HepG2 (cell line): ENCODE results near the gene DDX31. TPM values are rescaled to one million over a fixed set of nuclear protein-coding genes. Genes with fewer than 3 reads are reported as not detected.

Experiments used
- ATAC-seq: fragments of 200-7000 bp; cut with Tn5 transposase; 3 replicates; pipeline ENCODE4 v1.9.1; 2020; ENCODE audit warnings: mild to moderate bottlenecking, moderate library complexity
- BruUV-seq: library from RNA; stranded (reverse); fragments of 400-500 nt; replicated peaks from 2 replicates; lab custom pipeline; 2021; lab: Mats Ljungman, UMichigan
- CTCF ChIA-PET: fragments of 300-600 bp; formaldehyde crosslinking; extraction: SDS; loops from one replicate; lab custom pipeline; 2021; ENCODE audit warnings: low total read pairs, inconsistent platforms, low intra/inter-chr PET ratio; lab: Yijun Ruan, JAX
- POLR2A ChIA-PET: fragments of 350-600 bp; sonication (Branson Sonifier 250); formaldehyde crosslinking; loops from one replicate; lab custom pipeline; 2020; ENCODE audit warnings: antibody characterized with exemption, inconsistent platforms; lab: Yijun Ruan, JAX
- DNase-seq: peaks from one replicate; pipeline ENCODE4 v3.0.0-alpha.2; 2015; ENCODE audit warnings: low spot score
- FAIRE-seq: peaks from 3 replicates; lab custom pipeline; 2011; peaks lifted over from hg19 to GRCh38; lab: Jason Lieb, UNC
- H2AFZ ChIP-seq: one replicate; pipeline ENCODE4 v1.6.1; 2011; ENCODE audit warnings: low read length, inconsistent platforms
- H3K27ac ChIP-seq: fragments of 300-600 bp; 3 replicates; pipeline ENCODE4 v1.8.0; 2011; ENCODE audit warnings: mixed run types, mild to moderate bottlenecking, mixed read lengths, low read length, inconsistent platforms; ENCODE audit not compliant: insufficient read depth; ENCODE audit errors: extremely low read length
- H3K27me3 ChIP-seq, 2 experiments: fragments of 200-600 bp in 1 of 2; 2 replicates in 1 of 2; 3 replicates in 1 of 2; pipeline versions ENCODE4 v1.6.0 to v1.8.0; 2011; ENCODE audit warnings: low read length in 2 of 2, mild to moderate bottlenecking in 2 of 2, moderate library complexity in 2 of 2, inconsistent platforms in 1 of 2; ENCODE audit not compliant: insufficient read depth in 2 of 2, control insufficient read depth in 1 of 2
- H3K36me3 ChIP-seq, 2 experiments: fragments of 200-600 bp in 1 of 2; replicated peaks in 1 of 2; 2 replicates in 1 of 2; 3 replicates in 1 of 2; pipeline versions ENCODE4 v1.5.1 to v1.8.0; 2011; ENCODE audit warnings: low read length in 2 of 2, inconsistent platforms in 1 of 2; ENCODE audit not compliant: insufficient read depth in 2 of 2, control insufficient read depth in 1 of 2
- H3K4me1 ChIP-seq: 2 replicates; pipeline ENCODE4 v1.5.1; 2012; ENCODE audit warnings: low read length, inconsistent platforms; ENCODE audit not compliant: insufficient read depth
- H3K4me2 ChIP-seq: 2 replicates; pipeline ENCODE4 v1.6.0; 2011; ENCODE audit warnings: low read depth, low read length, inconsistent platforms
- H3K4me3 ChIP-seq, 3 experiments: fragments of 200-600 bp in 1 of 3; sonication (generic), shearing (Covaris generic) in 1 of 3; replicated peaks in 1 of 3; 2 replicates each; pipeline ENCODE4 v1.5.1; 2011 to 2016; ENCODE audit warnings: low read length in 3 of 3, inconsistent platforms in 2 of 3, low read depth in 2 of 3, mild to moderate bottlenecking in 2 of 3, control low read depth in 1 of 3, mixed read lengths in 1 of 3; ENCODE audit not compliant: insufficient read depth in 1 of 3
- H3K79me2 ChIP-seq: one replicate; pipeline ENCODE4 v1.6.1; 2011; ENCODE audit warnings: low read length, inconsistent platforms; ENCODE audit not compliant: insufficient read depth
- H3K9ac ChIP-seq: 2 replicates; pipeline ENCODE4 v1.6.0; 2011; ENCODE audit warnings: mild to moderate bottlenecking, low read depth, low read length, inconsistent platforms; ENCODE audit not compliant: insufficient read depth
- H3K9me3 ChIP-seq: 2 replicates; pipeline ENCODE4 v1.5.1; 2012; ENCODE audit warnings: mild to moderate bottlenecking, low read length
- H4K20me1 ChIP-seq: 2 replicates; pipeline ENCODE4 v1.6.0; 2011; ENCODE audit warnings: inconsistent platforms, mild to moderate bottlenecking, low read length, moderate library complexity; ENCODE audit not compliant: insufficient read depth
- DRAP1 ChIP-seq: IDR thresholded peaks from 2 replicates; pipeline ENCODE4 v1.6.1; 2016; ENCODE audit warnings: missing genetic modification reagents, missing compliant biosample characterization
- TARDBP ChIP-seq: sonication (generic); formaldehyde crosslinking; IDR thresholded peaks from 2 replicates; pipeline ENCODE4 v1.8.0; 2022; ENCODE audit warnings: mild to moderate bottlenecking, missing genetic modification reagents
- WGBS: methylation state at CpG from one replicate; pipeline ENCODE4 v1.1.6; 2017; ENCODE audit warnings: low lambda C conversion rate; 5-methylcytosine and 5-hydroxymethylcytosine counted together
- in situ Hi-C: cut with HindIII; loops from 2 replicates; pipeline ENCODE4 v1.10.0; 2017; ENCODE audit warnings: low pct_unique_long_range_greater_than_20kb; ENCODE audit not compliant: extremely low pct_ligation_motif_present
- intact Hi-C: fragments of 100-400 bp; cut with micrococcal nuclease; formaldehyde crosslinking; loops from one replicate; pipeline ENCODE4 v1.10.0; 2022; ENCODE audit not compliant: unreplicated experiment
- polyA plus RNA-seq, 8 experiments: library from polyadenylated mRNA; depleted of rRNA in 3 of 8; stranded (reverse) in 7 of 8; unstranded in 1 of 8; fragments of >200 nt; fragmentation: Illumina TruSeq in 4 of 8; extraction: Trizol in 4 of 8; gene quantifications; 2 replicates each; pipeline versions ENCODE4 v1.2.1 to v1.2.3, GENCODE V29; 2011 to 2016; ENCODE audit warnings: low read depth in 4 of 8, missing spikeins in 1 of 8, mixed read lengths in 1 of 8; ENCODE audit not compliant: insufficient read depth in 1 of 8
- total RNA-seq, 5 experiments: library from RNA; depleted of rRNA; stranded (reverse); fragments of >200 nt; fragmentation: Illumina TruSeq; extraction: Trizol; gene quantifications; 2 replicates each; pipeline ENCODE4 v1.2.3, GENCODE V29; 2016; ENCODE audit warnings: low read depth in 1 of 5
- TF ChIP-seq, protein P1 (sequence below): sonication (generic); formaldehyde crosslinking; IDR thresholded peaks from 2 replicates; pipeline ENCODE4 v1.4.0; 2020; ENCODE audit warnings: missing genetic modification reagents, borderline replicate concordance
- TF ChIP-seq, protein P2 (sequence below): IDR thresholded peaks from 2 replicates; pipeline ENCODE4 v1.6.1; 2016; ENCODE audit warnings: mild to moderate bottlenecking

DDX31 gene
- total and polyA plus RNA-seq, 2 of the 13 experiments (the other 11 are each of a cell fraction or from before 2014, with no cell fraction given), result 11.4 to 16.3 TPM

GRCh38 chr9:132669319-132669697, 475 bp downstream of the DDX31 start (continued):
- TF ChIP-seq, protein P1, sequence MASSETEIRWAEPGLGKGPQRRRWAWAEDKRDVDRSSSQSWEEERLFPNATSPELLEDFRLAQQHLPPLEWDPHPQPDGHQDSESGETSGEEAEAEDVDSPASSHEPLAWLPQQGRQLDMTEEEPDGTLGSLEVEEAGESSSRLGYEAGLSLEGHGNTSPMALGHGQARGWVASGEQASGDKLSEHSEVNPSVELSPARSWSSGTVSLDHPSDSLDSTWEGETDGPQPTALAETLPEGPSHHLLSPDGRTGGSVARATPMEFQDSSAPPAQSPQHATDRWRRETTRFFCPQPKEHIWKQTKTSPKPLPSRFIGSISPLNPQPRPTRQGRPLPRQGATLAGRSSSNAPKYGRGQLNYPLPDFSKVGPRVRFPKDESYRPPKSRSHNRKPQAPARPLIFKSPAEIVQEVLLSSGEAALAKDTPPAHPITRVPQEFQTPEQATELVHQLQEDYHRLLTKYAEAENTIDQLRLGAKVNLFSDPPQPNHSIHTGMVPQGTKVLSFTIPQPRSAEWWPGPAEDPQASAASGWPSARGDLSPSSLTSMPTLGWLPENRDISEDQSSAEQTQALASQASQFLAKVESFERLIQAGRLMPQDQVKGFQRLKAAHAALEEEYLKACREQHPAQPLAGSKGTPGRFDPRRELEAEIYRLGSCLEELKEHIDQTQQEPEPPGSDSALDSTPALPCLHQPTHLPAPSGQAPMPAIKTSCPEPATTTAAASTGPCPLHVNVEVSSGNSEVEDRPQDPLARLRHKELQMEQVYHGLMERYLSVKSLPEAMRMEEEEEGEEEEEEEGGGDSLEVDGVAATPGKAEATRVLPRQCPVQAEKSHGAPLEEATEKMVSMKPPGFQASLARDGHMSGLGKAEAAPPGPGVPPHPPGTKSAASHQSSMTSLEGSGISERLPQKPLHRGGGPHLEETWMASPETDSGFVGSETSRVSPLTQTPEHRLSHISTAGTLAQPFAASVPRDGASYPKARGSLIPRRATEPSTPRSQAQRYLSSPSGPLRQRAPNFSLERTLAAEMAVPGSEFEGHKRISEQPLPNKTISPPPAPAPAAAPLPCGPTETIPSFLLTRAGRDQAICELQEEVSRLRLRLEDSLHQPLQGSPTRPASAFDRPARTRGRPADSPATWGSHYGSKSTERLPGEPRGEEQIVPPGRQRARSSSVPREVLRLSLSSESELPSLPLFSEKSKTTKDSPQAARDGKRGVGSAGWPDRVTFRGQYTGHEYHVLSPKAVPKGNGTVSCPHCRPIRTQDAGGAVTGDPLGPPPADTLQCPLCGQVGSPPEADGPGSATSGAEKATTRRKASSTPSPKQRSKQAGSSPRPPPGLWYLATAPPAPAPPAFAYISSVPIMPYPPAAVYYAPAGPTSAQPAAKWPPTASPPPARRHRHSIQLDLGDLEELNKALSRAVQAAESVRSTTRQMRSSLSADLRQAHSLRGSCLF (CRISPR knock-in tag), result peak; percentile 9; the same call in 1 of the 2 replicates
- TF ChIP-seq DRAP1, result peak; percentile 23; the same call in 1 of the 2 replicates

DNA sequence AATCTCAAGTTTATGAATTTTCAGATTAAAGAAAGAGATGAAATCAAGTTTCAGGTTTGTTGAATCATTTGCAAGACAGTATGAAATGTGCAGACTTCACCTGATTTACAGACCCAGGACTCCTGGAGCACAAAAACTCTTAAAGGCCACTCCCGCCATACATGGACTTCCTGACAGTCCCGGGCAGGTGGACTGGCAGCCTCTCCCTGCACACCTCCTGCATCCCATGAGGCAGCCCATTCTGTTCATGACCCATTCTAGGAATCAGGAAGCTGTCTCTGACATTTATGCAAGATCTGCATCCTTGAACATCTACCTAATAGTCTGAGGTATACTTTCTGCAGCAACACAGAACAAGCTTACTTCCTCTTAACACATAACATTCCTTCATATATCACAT, 5.9 kb downstream of the DDX31 start:
- ATAC-seq, result no peak
- BruUV-seq, result no TSS peak
- TF ChIP-seq, protein P2, sequence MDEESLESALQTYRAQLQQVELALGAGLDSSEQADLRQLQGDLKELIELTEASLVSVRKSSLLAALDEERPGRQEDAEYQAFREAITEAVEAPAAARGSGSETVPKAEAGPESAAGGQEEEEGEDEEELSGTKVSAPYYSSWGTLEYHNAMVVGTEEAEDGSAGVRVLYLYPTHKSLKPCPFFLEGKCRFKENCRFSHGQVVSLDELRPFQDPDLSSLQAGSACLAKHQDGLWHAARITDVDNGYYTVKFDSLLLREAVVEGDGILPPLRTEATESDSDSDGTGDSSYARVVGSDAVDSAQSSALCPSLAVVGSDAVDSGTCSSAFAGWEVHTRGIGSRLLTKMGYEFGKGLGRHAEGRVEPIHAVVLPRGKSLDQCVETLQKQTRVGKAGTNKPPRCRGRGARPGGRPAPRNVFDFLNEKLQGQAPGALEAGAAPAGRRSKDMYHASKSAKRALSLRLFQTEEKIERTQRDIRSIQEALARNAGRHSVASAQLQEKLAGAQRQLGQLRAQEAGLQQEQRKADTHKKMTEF (CRISPR knock-in tag), result no peak
- TF ChIP-seq TARDBP (CRISPR knock-in tag), result no peak
- 100% methylated on average over 2 of the region's 2 CpGs for WGBS
- Histone ChIP-seq H3K4me3 (no peak overlapping the region), H3K27me3 (no peaks in the 10 kb centered on the region), H3K9ac (no peak overlapping the region), H3K27ac (no peak overlapping the region), H4K20me1 (no peaks in the 10 kb centered on the region; the same call in 1 of the 2 replicates), H3K36me3 (peaks cover 10 to 42% of the 10 kb centered on the region in 2 experiments), H3K4me1 (peaks cover 14% of the 10 kb centered on the region), H2AFZ (no peak overlapping the region), H3K4me2 (no peak overlapping the region), H3K9me3 (no peaks in the 10 kb centered on the region), H3K79me2 (peaks cover 36% of the 10 kb centered on the region)
- no peak for DNase-seq
- in situ Hi-C loops, result no loop called here
- ChIA-PET POLR2A (no interaction called here), CTCF (no interaction called here)
- FAIRE-seq, result no peak
- intact Hi-C loops, result no loop called here
